H9 (cell line): ENCODE data around the gene SKOR2. TPM values are rescaled to one million over a fixed set of nuclear protein-coding genes. Genes with fewer than 3 reads are reported as not detected.

Experiments used
- DNase-seq: peaks from one replicate; pipeline ENCODE4 v3.0.0-alpha.2; 2017
- H2AFZ ChIP-seq: one replicate; pipeline ENCODE4 v1.6.1; 2013; ENCODE audit warnings: mild to moderate bottlenecking, low read length, control low read depth, moderate library complexity
- H2AK5ac ChIP-seq: 2 replicates; pipeline ENCODE4 v1.6.1; 2013; ENCODE audit warnings: low read length, control low read depth, mixed read lengths; ENCODE audit not compliant: insufficient read length
- H2BK120ac ChIP-seq: one replicate; pipeline ENCODE4 v1.6.1; 2013; ENCODE audit warnings: low read depth, mild to moderate bottlenecking, low read length, control low read depth, inconsistent platforms; ENCODE audit not compliant: poor library complexity, severe bottlenecking
- H2BK12ac ChIP-seq: 2 replicates; pipeline ENCODE4 v1.6.1; 2013; ENCODE audit warnings: low read length, control low read depth, mixed read lengths, low read depth; ENCODE audit not compliant: insufficient read length
- H2BK15ac ChIP-seq: 2 replicates; pipeline ENCODE4 v1.6.1; 2013; ENCODE audit warnings: low read depth, low read length, control low read depth
- H2BK20ac ChIP-seq: one replicate; pipeline ENCODE4 v1.6.1; 2013; ENCODE audit warnings: low read depth, mild to moderate bottlenecking, low read length, control low read depth, inconsistent platforms; ENCODE audit not compliant: poor library complexity, severe bottlenecking
- H2BK5ac ChIP-seq: 2 replicates; pipeline ENCODE4 v1.6.1; 2013; ENCODE audit warnings: low read length, control low read depth, mixed read lengths; ENCODE audit not compliant: insufficient read length
- H3K14ac ChIP-seq: 2 replicates; pipeline ENCODE4 v1.6.1; 2013; ENCODE audit warnings: low read length, control low read depth; ENCODE audit not compliant: insufficient read depth
- H3K18ac ChIP-seq: 2 replicates; pipeline ENCODE4 v1.6.1; 2013; ENCODE audit warnings: low read depth, mild to moderate bottlenecking, mixed read lengths, low read length, control low read depth; ENCODE audit not compliant: insufficient read length
- H3K23ac ChIP-seq: 2 replicates; pipeline ENCODE4 v1.6.1; 2013; ENCODE audit warnings: low read length, control low read depth, mixed read lengths, low read depth; ENCODE audit not compliant: insufficient read length
- H3K23me2 ChIP-seq: 2 replicates; pipeline ENCODE4 v1.6.1; 2013; ENCODE audit warnings: low read depth, mild to moderate bottlenecking, mixed read lengths, low read length, control low read depth; ENCODE audit not compliant: insufficient read length, poor library complexity, severe bottlenecking
- H3K27ac ChIP-seq: 2 replicates; pipeline ENCODE4 v1.5.1; 2013; ENCODE audit warnings: low read length, control low read depth, mixed read lengths, low read depth; ENCODE audit not compliant: insufficient read length
- H3K27me3 ChIP-seq: 2 replicates; pipeline ENCODE4 v1.6.1; 2013; ENCODE audit warnings: low read length, control low read depth, inconsistent platforms; ENCODE audit not compliant: insufficient read depth
- H3K4ac ChIP-seq: 2 replicates; pipeline ENCODE4 v1.6.1; 2013; ENCODE audit warnings: low read depth, mild to moderate bottlenecking, control low read depth, inconsistent platforms, low read length, moderate library complexity
- H3K4me1 ChIP-seq: 2 replicates; pipeline ENCODE4 v1.6.1; 2013; ENCODE audit warnings: low read length, control low read depth, inconsistent platforms; ENCODE audit not compliant: insufficient read depth
- H3K4me2 ChIP-seq: 2 replicates; pipeline ENCODE4 v1.6.1; 2013; ENCODE audit warnings: low read length, control low read depth, mixed read lengths; ENCODE audit not compliant: insufficient read length, insufficient read depth
- H3K56ac ChIP-seq: 2 replicates; pipeline ENCODE4 v1.6.1; 2013; ENCODE audit warnings: low read depth, mild to moderate bottlenecking, mixed read lengths, low read length, control low read depth; ENCODE audit not compliant: insufficient read length
- H3K79me1 ChIP-seq: 2 replicates; pipeline ENCODE4 v1.6.1; 2013; ENCODE audit warnings: low read depth, mild to moderate bottlenecking, moderate library complexity, low read length, control low read depth, inconsistent platforms; ENCODE audit not compliant: insufficient read depth, poor library complexity, severe bottlenecking
- H3K79me2 ChIP-seq: 2 replicates; pipeline ENCODE4 v1.6.1; 2013; ENCODE audit warnings: low read length, control low read depth, inconsistent platforms; ENCODE audit not compliant: insufficient read depth
- H3K9ac ChIP-seq: 2 replicates; pipeline ENCODE4 v1.6.1; 2013; ENCODE audit warnings: low read length, control low read depth, mixed read lengths; ENCODE audit not compliant: insufficient read length; ENCODE audit errors: extremely low read depth
- H3K9me3 ChIP-seq: one replicate; pipeline ENCODE4 v1.6.1; 2013; ENCODE audit warnings: low read depth, low read length, inconsistent platforms; ENCODE audit not compliant: control insufficient read depth
- H3T11ph ChIP-seq: one replicate; pipeline ENCODE4 v1.6.1; 2013; ENCODE audit warnings: mild to moderate bottlenecking, low read length, control low read depth, inconsistent platforms
- H4K20me1 ChIP-seq: one replicate; pipeline ENCODE4 v1.6.1; 2013; ENCODE audit not compliant: control insufficient read depth, insufficient read length, insufficient read depth
- H4K5ac ChIP-seq: 2 replicates; pipeline ENCODE4 v1.6.1; 2013; ENCODE audit warnings: low read depth, mild to moderate bottlenecking, mixed read lengths, low read length, control low read depth; ENCODE audit not compliant: insufficient read length
- H4K8ac ChIP-seq: replicated peaks from 2 replicates; pipeline ENCODE4 v1.6.1; 2013; ENCODE audit warnings: low read length, control low read depth, mixed read lengths, low read depth; ENCODE audit not compliant: insufficient read length
- H4K91ac ChIP-seq: 2 replicates; pipeline ENCODE4 v1.6.1; 2013; ENCODE audit warnings: low read depth, mild to moderate bottlenecking, moderate library complexity, mixed read lengths, low read length, control low read depth; ENCODE audit not compliant: insufficient read length
- H3K27ac Mint-ChIP-seq, 3 experiments: 2 replicates in 2 of 3; 3 replicates in 1 of 3; pipeline ENCODE4 v1.8.0; 2020 to 2021; ENCODE audit warnings: mixed read lengths in 3 of 3, mild to moderate bottlenecking in 1 of 3, moderate library complexity in 1 of 3
- H3K27me3 Mint-ChIP-seq: 2 replicates; pipeline ENCODE4 v1.8.0; 2021; ENCODE audit warnings: low read depth, mild to moderate bottlenecking, moderate library complexity, mixed read lengths
- H3K36me3 Mint-ChIP-seq, 3 experiments: 2 replicates in 2 of 3; 3 replicates in 1 of 3; pipeline ENCODE4 v1.8.0; 2020 to 2021; ENCODE audit warnings: low read depth in 3 of 3, mixed read lengths in 3 of 3; ENCODE audit not compliant: insufficient read depth in 1 of 3
- H3K4me1 Mint-ChIP-seq, 2 experiments: 2 replicates each; pipeline ENCODE4 v1.8.0; 2020; ENCODE audit warnings: mixed read lengths in 2 of 2
- H3K4me3 Mint-ChIP-seq, 2 experiments: 2 replicates in 1 of 2; 3 replicates in 1 of 2; pipeline ENCODE4 v1.8.0; 2020 to 2021; ENCODE audit warnings: mild to moderate bottlenecking in 2 of 2, mixed read lengths in 2 of 2, moderate library complexity in 1 of 2
- H3K9me3 Mint-ChIP-seq, 2 experiments: 2 replicates in 1 of 2; 3 replicates in 1 of 2; pipeline ENCODE4 v1.8.0; 2020; ENCODE audit warnings: mild to moderate bottlenecking in 2 of 2, mixed read lengths in 2 of 2, moderate library complexity in 1 of 2
- CTCF ChIP-seq: fragments of 200-600 bp; sonication (generic); conservative IDR thresholded peaks from 3 replicates; pipeline ENCODE4 v1.8.0; 2021; ENCODE audit warnings: antibody characterized with exemption, mild to moderate bottlenecking
- total RNA-seq: library from RNA; stranded (reverse); gene quantifications from 2 replicates; pipeline ENCODE4 v1.2.1, GENCODE V29; 2021

Gene SKOR2
- total RNA-seq, 1 experiment from 2014 or later, result 0.24 TPM

DNA sequence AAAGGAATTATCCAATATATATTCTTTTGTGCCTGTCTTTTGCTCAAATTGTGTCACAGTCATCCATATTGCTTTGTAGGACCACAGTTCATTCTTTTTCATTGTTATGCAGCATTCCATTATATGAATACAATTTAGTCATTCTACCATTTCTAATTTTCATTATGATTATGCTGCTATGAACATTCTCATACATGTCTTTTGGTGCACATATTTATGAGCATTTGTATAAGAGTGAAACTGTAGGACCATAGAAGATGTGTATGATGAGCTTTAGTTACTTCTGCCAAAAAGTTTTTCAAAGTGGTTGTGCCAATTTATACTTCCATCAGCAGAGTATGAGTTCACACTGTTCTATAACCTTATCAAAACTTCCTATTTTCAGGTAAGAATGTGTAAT is 83.0 kb downstream of the SKOR2 start:
- Mint-ChIP-seq H3K4me1 (peaks cover 0 to 3% of the 10 kb centered on the region in 2 experiments; a peak in 1 of 4 replicates), H3K27me3 (no peaks in the 10 kb centered on the region), H3K4me3 (no peak overlapping the region), H3K9me3 (no peaks in the 10 kb centered on the region), H3K27ac (no peak overlapping the region), H3K36me3 (no peaks in the 10 kb centered on the region)
- H3K56ac ChIP-seq, result no peak overlapping the region
- H3K27ac ChIP-seq, result no peak overlapping the region
- H2BK5ac ChIP-seq, result no peak overlapping the region
- H4K91ac ChIP-seq, result no peak overlapping the region
- no peaks in the 10 kb centered on the region for H3K4me1 ChIP-seq
- DNase-seq, result no peak
- no peak overlapping the region for H3K4ac ChIP-seq
- H2AFZ ChIP-seq, result no peak overlapping the region
- H2BK20ac ChIP-seq, result no peak overlapping the region
- H2BK120ac ChIP-seq, result no peak overlapping the region
- H3K79me2 ChIP-seq, result peaks cover 1% of the 10 kb centered on the region; the same call in 1 of the 2 replicates
- H3K79me1 ChIP-seq, result peaks cover 3% of the 10 kb centered on the region
- no peak overlapping the region for H3K18ac ChIP-seq
- H4K8ac ChIP-seq, result no peak overlapping the region
- H3K27me3 ChIP-seq, result no peaks in the 10 kb centered on the region
- H3K9me3 ChIP-seq, result no peaks in the 10 kb centered on the region
- H2AK5ac ChIP-seq, result no peak overlapping the region
- H3K4me2 ChIP-seq, result no peak overlapping the region
- TF ChIP-seq CTCF, result no peak
- no peak overlapping the region for H2BK15ac ChIP-seq
- H2BK12ac ChIP-seq, result no peak overlapping the region
- no peaks in the 10 kb centered on the region for H3K23me2 ChIP-seq
- H3K9ac ChIP-seq, result no peak overlapping the region
- H3K23ac ChIP-seq, result no peak overlapping the region
- no peak overlapping the region for H3T11ph ChIP-seq
- H4K5ac ChIP-seq, result no peak overlapping the region
- no peaks in the 10 kb centered on the region for H4K20me1 ChIP-seq
- no peak overlapping the region for H3K14ac ChIP-seq
